HPDE6-E6E7 (cell line): ENCODE data around the gene PGLYRP3.
A peak's percentile ranks its signal among the peaks of the same experiment; 100 is the strongest.

Experiments used
- DNase-seq: peaks from one replicate; pipeline ENCODE4 v3.0.0; 2011; ENCODE audit warnings: missing footprints; ENCODE audit errors: extremely low spot score

Gene PGLYRP3

DNA sequence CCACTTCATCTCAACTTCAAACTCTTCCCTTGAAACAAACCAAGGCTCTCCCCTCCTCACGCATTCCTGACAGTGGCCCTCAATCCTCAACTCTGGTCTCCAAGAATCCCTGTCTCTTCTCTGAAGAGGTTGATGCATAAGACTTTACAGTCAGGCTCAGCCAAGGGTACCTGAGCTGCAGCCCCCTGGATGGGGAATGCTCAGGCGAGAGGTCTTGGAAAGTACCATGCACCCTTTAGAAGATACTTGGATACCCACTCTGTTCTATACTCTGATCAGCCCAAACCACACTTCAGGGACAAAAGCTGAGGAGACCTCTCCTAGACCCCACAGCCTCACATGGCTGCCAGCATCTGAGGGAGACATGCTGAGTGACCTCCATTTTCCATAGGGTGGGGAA lies 536 bp upstream of the PGLYRP3 start:
- DNase-seq, result no peak

- DNase-seq, result no peak
Observed at GRCh38 chr1:153310526-153310925, 2.2 kb downstream of the PGLYRP3 start.

- no peak for DNase-seq
Observed at GRCh38 chr1:153309441-153309840, 3.3 kb downstream of the PGLYRP3 start.

DNA sequence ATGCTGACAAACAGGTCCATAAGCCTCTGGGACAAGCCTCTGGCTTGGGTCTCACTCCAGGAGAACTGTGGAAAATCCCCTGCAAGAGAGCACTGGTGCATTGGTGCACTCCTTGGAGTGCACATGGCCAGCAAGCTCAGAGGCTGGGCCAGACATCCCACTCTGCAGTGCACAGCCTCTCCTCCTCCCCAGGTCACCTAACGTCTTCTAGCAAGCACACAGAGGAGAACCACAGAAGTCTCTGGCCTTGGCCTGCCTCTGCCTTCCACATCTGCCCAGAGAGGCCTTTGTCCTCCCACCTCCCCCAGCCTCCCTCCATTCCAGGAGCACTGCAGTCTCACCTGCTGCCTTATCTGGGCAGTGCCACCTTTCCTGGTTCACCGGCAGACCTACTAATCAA lies 4.2 kb downstream of the PGLYRP3 start:
- no peak for DNase-seq

- DNase-seq, result no peak
Observed at GRCh38 chr1:153307221-153307600, 5.5 kb downstream of the PGLYRP3 start.

DNA sequence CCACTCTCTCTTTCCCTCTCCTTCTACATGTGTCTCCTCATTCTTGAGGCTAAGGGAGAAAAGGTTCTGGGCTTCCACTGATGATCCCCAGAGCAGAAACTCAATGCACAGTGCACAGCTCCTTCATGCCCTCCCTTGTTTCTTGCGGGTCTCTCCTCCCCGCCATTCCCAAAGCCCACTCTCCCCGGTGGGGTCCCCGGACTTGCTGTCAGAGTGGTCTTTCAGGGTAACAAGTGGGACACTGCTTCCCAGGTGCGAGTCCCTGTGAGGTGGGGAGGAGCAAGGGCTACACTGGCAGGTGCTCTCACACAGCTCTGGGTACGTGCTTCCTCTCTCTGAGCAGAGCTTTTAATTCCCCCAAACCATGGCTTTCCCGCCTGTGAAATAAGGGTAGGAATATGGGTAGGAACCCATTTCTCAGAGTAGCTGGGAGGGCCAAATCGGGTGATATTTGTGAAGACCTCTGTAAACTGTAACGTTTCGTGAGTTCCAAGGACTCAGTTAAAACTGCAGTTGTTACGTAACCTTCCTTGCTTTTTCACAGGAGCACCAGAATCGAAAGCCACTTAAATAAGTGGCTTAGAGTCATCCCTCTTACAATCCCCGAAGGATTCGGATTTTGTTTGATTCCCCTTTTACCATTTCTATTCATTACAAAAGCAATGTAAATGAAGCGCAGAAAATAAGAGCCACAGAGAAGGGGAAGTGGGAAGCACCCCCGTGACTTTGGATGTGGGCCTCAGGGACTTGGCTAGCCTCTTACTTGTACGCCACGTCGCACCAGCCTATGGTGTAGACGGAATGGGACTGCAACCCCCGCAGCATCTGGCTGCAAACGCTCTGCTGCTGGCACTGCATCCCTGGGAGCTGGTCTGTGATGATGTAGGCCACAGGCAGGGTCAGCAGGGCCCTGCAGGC lies 6.2 kb downstream of the PGLYRP3 start:
- DNase-seq, result no peak

DNA sequence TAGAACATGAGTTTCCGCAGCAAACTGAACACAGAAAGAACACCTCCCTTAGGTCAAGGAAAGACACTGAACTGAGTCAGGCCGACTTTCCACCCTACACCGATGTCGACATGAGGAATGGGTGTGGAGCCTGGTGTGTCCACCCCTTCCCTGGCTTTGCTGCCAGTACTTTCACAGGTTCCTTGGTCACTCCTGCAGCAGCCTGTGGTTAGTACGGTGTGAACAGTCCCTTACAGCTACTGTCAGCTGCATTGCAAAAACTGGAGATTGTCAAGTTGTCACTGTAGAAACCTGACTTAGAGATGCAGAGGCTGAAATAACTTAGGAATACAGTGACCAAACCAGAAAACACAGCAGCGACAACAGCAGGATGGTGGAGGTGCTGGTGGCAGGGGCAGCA lies 7.1 kb downstream of the PGLYRP3 start:
- DNase-seq, result no peak

DNA sequence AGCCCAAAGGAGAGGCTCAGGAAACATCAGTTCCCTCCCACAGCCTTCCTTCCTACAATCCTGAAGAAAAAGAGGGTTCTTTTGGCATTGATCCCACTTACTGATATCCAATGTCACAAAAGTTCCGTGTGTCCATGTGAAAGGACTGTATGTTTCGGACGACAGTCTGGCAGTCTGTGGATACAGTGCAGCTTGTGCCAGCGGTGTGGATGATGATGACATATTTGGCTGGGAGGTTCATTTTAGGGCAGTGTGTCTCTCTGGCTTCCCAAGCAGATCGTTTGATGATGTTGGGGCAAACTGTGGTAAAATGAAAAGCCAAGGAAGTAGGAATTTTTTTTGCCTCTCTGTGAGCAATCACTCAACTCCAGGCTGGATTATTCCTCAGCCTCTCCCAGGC lies 10.4 kb downstream of the PGLYRP3 start:
- DNase-seq, result no peak

DNA sequence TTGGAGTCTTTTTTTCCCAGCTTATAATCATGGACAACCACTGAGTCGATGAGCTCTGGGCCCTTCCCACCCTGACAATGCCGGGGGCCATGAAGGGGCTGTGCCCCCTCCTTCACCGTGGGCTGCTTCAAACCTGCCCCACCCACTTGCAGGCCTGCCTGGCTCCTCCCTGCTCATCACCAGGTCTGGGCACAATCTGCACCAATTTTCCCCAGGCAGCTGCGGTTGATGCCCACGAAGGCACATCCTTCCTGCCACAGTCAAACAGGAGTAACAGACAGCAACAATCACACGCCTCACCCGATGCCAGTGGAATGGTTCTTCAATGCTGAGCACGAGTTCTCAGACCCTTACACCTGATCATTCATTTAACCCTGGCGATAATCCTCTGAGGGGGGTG lies 18.9 kb downstream of the PGLYRP3 start:
- no peak for DNase-seq

DNA sequence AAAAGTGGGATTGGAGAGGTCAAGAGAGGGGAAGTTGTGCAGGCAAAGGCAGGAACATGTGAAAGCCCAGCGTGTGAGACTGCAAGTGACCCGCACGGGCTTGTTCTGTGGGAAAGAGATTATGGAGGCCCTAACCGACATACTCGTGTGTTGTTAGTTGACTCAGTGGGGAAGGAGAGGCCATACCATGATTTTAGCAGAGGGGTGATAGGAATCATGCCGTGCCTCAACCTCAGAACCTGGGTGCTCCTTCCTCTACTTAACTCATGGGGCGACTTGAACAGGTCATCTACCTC lies 19.3 kb downstream of the PGLYRP3 start:
- DNase-seq, result peak; percentile 32

GRCh38 chr1:153292740-153293479 lies 19.8 kb downstream of the PGLYRP3 start:
- DNase-seq, result no peak

GRCh38 chr1:153292185-153292584 lies 20.6 kb downstream of the PGLYRP3 start:
- DNase-seq, result no peak

DNA sequence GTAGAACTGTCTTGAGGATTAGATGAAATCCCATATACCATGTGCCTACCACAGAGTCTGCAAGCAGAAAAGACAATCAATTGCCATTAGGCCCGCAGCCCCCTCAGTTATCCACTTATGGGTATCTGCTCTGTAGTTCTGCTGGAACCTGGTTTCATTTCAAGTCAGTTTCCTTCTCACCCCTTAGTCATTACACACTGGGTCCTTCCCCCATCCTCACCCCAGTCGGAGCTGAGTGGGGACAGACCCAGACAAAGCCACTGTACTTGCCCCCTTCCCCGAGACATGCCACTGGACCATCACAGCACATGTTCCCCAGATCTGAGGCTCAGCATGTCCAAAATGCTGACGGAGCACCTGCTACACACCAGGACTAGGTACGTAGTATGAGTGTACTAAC lies 21.2 kb downstream of the PGLYRP3 start:
- no peak for DNase-seq

DNA sequence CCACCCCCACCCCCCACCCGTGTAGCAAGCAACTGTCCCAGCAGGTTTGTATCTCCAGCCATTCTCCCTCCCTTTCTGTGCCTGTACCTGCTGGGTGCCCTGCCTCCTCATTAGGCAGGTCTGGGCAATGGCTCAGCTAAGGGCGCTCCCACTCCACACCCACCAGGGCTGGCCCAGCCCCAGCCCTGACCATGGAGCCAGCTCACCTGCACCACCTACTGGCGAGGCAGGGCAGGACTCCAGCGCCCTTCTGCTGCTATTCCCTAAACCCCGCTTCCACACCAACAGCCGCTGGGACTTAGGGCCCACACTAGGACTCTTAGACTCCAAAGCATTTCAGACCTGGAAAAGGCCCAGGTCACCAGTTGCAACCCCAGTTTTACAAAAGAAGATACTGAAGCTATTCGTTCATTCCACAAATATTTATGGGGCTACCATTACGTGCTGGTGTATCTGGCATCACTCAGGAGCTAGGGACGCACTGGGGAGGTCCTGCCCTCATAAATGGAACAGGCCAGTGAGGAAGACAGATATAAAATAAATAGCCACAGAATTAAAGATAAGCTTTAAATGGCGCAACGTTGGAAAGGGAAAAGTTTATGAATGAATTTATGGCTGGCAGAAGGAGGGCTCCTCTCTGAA lies 24.0 kb downstream of the PGLYRP3 start:
- DNase-seq, result peak; percentile 93

DNA sequence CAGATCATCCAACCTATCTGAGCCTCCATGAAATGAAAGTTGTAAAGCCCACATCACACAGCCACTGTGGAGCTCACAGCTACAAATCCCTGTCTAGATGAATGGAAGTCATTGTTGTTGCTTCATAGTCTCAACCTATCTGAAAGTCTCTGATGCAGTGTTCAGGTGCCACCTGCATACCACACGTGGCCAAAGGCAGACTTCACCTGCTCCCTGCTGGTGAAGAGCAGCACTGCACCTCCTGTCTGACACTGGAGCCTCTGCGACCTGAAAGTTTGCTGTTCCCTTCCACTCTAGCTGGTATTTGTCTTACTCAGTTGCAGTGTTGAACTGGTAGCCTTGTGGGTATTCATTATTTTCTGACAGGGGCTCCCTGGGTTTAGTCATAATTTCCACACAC lies 34.9 kb downstream of the PGLYRP3 start:
- DNase-seq, result peak; percentile 49

GRCh38 chr1:153272186-153272585 lies 40.6 kb downstream of the PGLYRP3 start:
- no peak for DNase-seq

- no peak for DNase-seq
Observed at GRCh38 chr1:153271711-153272110, 41.0 kb downstream of the PGLYRP3 start.

DNA sequence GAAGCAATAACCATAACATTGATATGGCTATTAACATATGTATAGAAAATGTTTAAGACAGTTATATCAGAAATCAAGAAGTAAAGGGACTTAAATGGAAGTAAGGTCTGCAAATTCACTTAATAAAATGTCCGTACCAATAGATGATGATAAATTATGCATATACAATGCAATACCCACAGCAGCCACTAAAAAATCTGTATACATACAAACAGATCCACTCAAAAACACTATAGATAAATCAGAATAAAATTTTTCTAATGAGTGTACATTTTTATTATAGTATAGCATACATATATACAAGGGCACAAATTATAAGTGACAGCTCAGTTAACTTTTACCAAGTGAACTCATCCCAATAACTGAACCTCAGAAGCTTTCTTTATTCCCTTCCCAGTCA lies 47.3 kb downstream of the PGLYRP3 start:
- no peak for DNase-seq

DNA sequence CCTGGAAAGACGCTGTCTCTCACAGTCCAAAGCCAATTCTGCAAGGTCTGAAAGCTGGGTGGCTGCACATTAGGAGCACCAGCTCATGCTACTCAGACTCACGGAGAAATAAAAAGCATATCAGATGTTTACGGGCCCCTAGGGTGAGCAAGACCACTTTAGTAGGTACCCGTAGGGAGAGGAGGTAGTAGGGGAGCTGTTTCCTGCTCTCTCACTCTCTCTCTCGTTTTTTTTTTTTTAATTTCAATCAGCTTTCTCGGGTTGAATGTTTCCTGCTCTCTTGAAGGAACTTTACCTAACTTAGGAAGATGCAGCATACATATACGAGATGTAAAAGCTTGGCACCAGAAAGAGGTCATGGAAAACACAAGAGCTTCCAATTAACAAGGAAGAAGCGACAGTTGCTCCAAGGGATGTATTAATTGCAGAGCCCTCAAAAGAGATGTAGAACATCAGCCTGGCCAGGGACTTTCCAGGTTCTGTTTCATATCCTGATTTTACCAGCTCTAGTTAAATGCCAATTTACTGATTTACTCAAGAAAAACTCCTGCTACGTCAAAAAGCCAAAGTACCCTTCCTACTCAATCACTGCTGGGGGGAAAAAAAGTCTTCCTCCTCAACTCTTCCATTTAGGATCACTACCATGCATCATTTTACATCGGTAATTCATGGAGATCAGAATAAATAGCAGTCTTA lies 50.1 kb downstream of the PGLYRP3 start:
- no peak for DNase-seq

DNA sequence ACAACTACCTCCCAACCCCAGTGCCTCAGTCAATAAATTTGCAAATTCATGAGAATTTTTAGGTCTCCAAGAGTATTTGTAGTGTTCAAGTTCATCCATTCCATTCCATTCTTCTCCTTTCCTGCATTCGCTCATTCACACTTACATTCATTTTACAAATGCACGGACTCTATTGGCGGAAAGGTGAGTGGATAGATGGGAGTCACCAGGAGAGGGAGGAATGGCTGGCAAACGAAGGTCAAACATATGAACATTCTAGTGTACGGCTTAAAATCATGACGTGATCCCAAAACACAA lies 50.7 kb downstream of the PGLYRP3 start:
- no peak for DNase-seq

DNA sequence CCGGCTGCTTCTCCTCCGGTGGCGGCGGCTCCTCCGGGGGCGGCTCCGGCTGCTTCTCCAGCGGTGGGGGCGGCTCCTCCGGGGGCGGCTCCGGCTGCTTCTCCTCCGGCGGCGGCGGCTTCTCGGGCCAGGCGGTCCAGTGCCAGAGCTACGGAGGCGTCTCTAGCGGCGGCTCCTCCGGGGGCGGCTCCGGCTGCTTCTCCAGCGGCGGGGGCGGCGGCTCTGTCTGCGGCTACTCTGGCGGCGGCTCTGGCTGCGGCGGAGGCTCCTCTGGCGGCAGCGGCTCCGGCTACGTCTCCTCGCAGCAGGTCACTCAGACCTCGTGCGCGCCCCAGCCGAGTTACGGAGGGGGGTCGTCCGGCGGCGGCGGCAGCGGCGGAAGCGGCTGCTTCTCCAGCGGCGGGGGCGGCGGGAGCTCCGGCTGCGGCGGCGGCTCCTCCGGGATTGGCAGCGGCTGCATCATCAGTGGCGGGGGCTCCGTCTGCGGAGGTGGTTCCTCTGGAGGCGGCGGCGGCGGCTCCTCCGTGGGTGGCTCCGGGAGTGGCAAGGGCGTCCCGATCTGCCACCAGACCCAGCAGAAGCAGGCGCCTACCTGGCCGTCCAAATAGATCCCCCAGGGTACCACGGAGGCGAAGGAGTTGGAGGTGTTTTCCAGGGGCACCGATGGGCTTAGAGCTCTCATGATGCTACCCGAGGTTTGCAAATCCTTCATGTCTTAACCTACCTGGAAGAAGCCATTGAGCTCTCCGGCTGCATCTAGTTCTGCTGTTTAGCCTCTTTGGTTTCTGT lies 51.3 kb downstream of the PGLYRP3 start:
- no peak for DNase-seq
